ENCODE results near the gene SLC7A9. TPM values are rescaled to one million over a fixed set of nuclear protein-coding genes. Genes with fewer than 3 reads are reported as not detected.

SLC7A9 gene
- not detected in 2 replicates for total RNA-seq

DNA sequence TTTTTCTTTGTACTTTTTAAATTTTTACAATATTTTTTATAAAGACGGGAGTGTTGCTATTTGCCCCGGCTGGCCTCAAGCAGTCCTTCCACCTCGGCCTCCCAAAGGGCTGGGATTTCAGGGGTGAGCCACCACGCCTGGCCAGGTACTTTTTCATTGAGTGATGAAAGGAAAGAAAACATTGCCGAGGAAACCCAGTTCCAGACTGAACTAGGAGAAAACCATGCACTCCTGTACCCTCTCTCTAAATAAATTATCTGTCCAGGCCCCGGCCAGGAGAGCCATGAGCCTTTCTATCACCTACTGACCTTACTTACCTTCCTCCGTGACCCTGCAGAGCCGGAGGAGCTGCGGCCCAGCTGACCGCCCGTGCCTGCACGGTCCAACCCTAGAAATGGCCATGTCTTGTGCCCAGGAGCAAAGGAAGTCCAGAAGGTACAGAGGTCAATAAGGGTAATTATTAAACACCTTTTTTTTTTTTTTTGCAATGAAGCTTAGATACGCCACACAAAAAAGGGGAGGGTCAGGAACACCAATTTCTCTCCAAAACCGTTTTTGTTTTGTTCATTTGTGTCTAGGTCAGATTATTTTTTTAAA is at the start of gene SLC7A9:
TSS of gene SLC7A9 (minus strand) at position 399 of the 597 bp plus-strand sequence. CDS start 1,233 bp downstream, outside the sequence.
- no peak for DNase-seq (ENCODE audit: low read depth, low spot score)

DNA sequence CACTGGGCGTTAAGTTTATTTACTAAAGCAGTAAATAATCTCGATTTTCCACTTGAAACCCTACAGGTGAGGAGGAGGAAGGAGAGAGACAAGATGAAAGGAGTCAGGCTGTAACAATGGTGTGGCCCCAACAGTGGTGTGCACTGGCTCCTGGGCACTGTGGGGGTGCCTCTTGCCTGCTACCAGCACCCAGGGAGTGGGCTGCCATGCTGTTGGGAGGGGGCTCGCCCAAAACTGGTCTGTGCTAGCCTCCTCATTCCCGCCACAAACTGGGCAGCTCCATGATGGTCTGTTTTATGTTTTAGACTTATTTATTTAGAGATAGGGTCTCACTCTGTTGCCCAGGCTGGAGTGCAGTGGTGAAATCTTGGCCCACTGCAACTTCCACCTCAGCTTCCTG is 49.8 kb upstream of the SLC7A9 start:
- DNase-seq (ENCODE audit: low read depth, low spot score): no peak

DNA sequence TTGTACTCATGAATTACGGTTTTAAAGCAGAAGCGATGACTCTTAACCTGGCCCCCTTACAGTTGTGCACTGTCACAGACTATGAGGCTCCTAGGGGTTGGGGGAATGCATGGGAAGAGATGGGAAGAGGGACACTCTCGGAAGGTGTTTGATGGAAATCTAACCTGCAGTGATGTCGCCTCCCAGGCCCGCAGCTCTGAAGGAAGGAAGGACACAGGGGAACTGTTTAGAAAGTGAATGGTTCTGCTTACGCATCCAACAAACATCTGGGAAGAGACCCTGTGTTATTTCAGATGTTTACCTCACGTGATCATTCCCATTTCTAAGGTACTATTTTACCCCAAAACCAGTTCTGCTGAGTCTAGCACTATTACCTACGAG is 48.0 kb upstream of the SLC7A9 start:
- DNase-seq (ENCODE audit: low read depth, low spot score): no peak

DNA sequence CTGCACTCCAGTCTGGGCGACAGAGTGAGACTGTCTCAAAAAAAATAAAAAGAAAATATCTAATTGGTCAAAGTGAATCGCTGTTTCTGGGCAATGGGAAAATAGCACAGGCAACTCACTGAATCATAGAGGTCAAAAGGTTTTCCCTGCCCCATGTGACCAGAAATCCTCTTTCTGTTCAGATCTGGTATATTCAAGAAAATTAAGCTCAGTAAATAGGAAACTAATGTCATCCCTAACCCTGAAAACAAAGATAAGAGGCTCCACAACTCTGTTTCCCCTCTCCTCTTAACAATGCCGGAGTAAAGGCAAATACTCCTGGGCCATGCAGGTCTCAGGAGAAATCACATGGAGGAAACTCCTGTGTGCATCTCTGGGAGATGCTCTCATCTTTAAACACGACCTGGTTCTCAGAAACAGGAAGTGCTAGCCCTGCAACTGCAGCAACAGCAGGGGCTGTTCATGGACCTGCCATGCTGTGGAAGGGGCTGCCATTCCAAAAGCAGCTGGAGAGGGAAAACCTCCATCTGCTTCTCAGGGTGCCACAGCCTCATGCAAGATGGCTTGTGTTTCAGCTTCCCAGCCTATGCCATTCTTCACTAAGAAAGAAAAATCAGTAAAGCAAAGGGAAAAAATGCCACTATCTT is 47.5 kb upstream of the SLC7A9 start:
- DNase-seq (ENCODE audit: low read depth, low spot score): peak; percentile 20

DNA sequence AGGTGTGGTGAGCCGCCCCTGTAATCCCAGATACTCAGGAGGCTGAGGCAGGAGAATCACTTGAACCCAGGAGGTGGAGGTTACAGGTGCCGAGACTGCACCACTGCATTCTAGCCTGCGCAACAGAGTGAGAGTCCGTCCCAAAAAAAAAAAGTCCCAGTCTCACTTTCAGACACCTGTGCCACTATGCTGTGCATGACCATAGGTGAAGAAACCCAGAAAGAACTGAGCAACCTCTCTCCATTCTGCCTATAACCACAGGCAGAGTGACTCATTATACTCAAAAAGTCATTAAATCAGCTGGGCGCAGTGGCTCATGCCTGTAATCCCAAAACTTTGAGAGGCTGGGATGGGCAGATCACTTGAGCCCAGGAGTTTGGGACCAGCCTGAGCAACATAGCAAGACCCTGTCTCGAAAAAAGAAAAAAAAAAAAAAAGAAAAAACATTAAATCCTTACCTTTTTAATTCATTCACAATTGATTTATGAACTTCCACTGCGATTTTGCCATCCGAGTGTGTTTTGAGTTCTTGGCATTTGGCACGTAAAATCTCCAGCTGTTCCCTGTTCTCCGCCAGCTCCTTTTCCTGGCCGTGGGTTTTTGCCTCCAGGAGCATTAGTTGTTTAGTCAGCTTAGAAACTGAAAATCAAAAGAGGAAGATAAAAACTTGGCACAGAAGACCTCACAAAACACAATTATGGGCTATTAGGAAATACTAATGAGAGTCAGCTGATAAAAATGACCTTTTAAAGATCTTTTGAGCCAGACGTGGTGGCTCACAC is 45.5 kb upstream of the SLC7A9 start:
- DNase-seq (ENCODE audit: low read depth, low spot score): no peak

DNA sequence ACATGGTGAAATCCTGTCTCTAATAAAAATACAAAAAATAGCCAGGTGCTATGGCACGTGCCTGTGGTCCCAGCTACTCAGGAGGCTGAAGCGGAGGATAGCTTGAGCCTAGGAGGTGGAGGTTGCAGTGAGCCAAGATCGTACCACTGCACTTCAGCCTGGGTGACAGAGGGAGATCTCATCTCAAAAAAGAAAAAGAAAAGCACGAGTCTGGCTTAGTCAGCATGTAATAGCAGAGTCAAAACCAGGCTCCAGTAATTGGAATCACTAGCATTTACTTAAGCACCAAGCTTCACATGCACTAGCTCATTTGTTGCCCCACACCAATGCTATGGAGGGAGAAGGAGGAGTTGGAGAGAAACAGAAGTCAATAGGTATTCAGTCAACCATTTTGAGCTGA is 41.9 kb upstream of the SLC7A9 start:
- no peak for DNase-seq (ENCODE audit: low read depth, low spot score)

DNA sequence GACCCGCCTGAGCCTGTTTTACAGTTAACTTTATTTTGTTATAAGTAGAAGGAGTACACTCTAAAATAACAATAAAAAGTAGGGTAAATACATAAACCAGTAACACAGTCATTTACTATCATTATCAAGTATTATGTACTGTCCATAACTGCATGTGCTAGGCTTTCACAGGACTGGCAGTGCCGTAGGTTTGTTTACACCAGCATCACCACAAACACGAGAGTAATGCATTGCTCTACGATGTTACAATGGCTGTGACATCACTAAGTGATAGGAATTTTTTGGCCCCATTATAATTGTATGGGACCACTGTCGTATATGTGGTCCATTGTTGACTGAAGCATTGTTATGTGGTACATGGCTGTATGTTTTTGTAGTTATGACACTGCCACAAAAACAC is 41.3 kb upstream of the SLC7A9 start:
- no peak for DNase-seq (ENCODE audit: low read depth, low spot score)

DNA sequence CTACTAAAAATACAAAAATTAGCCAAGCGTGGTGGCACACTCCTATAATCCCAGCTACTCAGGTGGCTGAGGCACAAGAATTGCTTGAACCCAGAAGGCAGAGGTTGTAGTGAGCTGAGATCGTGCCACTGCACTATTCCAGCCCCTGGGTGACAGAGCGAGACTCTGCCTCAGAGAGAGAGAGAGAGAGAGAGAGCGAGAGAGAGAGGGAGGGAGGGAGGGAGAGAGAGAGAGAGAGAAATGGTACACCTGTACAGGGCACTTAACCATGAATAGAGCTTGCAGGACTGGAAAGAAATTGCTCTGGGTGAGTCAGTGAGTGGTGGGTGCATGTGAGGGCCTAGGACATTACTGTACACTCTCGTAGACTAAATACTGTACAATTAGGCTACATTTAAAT is 40.5 kb upstream of the SLC7A9 start:
- DNase-seq (ENCODE audit: low read depth, low spot score): no peak

DNA sequence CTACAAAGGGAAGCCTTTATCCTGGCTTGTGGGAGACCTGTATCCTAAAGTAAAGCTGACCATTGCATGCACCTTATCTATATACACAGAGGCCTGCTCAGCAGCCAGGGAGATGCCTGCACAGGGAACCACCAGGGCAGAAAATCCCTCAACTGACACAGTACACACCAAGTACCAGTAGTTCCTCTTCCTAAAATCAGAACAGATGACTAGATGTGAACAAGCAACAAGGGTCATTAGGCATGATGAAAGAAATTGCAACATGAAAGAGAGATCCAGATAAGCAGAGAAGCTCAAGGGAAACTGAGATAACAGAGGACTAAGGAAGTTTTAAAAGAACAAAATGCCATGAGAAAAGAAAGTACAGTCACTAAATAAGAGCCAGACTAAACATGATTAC is 39.7 kb upstream of the SLC7A9 start:
- DNase-seq (ENCODE audit: low read depth, low spot score): no peak

DNA sequence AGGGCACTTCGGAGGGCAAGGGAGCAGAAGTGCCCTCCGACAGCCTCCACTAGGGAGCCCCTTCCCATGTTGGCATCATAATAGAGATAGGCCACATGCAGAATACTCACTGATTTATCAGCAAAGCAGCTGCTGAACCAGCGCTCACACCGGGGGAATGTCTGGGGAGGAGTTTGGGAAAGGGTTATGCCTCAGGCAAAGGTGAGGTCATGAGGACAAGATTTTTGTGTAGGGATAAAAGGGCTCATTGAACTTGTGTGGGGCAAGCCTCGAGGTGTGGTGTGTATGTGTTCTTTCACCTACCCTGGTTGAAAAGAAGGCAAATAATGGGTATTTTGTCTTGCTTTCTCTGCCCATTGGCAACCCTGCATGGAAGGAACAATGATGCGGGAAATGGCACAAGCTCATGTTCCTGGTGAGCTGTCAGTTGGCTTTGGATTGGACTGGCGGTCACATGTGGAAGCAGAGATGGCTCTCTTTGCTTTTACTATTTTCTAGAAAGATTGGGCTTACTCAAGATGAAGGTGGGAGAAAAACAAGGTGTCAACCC is 39.1 kb upstream of the SLC7A9 start:
- no peak for DNase-seq (ENCODE audit: low read depth, low spot score)

DNA sequence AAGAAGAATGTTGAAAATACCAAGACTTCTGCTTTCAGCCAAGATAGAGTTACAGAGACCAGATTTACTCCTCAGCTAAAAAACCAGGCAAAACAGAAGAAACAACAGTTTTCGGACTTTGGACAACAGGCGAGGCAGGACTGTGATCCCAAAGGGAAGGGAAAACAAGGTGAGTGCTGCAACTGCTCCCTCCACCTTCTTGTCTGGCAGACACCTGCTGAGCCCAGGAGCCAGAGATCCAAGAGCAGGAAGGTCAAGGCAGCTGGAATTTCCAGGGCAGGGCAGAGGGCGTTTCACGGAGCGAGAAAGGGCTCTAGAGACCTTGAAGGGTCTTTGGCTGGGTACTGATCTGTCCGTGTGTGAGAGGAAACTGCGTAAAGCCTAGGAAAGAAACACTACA is 32.9 kb upstream of the SLC7A9 start:
- DNase-seq (ENCODE audit: low read depth, low spot score): no peak

DNA sequence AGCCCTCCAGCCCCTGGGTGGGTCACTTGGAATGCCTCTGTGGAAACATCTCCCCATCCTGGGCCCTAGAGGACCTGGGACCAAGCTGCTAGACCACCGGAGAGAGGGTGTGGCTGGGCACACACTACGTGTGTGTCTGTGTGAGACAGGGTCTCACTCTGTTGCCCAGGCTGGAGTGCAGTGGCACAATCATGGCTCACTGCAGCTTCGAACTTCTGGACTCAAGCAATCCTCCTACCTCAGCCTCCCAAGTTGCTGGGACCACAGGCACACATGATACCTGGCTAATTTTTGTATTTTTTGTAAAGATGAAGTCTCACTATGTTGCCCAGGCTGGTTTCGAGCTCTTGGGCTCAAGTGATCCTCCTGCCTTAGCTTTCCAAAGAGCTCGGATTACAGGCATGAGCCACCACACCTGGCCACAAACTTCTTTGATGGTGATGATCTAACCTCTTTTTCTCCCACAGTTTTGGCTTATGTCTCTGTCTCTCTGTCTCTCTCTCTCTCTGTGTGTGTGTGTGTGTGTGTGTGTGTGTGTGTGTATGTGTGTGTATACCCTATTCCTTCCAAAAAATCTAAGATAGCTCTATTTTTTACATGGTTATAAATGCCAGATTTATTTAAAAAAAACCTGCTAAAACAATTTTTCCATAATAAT is 32.1 kb upstream of the SLC7A9 start:
- DNase-seq (ENCODE audit: low read depth, low spot score): no peak

DNA sequence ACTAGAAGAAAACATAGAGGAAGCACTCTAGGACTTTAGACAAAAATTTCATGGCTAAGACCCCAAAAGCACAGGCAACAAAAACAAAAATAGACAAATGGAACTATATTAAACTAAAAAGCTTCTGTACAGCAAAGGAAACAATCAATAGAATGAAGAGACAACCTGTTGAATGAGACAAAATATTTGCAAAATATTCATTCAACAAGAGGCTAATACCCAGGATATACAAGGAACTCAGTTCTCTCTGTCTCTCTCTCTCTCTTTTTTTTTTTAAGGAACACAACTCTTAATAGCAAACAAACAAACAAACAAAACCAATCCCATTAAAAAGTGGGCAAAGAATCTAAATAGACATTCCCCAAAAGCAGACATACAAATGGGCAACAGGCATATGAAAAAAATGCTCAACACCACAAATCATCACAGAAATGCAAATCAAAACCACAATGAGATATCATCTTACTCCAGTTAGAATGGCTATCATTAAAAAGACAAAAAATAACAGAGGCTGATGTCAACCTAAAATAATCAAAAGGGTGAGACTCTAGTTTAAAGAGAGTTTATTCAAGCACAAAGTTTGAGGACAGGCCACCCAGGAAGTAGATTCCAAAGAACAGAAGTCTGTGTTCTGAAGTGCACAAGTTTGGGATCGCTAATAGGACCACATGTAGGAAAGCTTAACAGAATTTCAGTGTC is 27.1 kb upstream of the SLC7A9 start:
- DNase-seq (ENCODE audit: low read depth, low spot score): no peak

DNA sequence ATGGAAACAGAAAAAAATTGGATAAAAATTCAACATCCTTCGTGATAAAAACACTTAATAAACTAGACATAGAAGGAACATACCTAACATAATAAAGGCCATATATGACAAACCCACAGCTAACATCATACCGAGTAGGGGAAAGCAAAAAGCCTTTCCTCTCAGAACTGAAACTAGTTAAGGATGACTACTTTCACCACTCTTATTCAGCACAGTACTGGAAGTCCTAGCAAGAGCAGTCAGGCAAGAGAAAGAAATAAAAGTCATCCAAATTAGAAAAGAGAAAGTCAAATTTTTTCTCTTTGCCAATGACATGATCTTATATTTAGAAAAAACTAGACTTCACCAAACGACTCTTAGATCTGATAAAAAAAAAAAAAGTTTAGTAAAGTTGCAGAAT is 25.8 kb upstream of the SLC7A9 start:
- no peak for DNase-seq (ENCODE audit: low read depth, low spot score)

DNA sequence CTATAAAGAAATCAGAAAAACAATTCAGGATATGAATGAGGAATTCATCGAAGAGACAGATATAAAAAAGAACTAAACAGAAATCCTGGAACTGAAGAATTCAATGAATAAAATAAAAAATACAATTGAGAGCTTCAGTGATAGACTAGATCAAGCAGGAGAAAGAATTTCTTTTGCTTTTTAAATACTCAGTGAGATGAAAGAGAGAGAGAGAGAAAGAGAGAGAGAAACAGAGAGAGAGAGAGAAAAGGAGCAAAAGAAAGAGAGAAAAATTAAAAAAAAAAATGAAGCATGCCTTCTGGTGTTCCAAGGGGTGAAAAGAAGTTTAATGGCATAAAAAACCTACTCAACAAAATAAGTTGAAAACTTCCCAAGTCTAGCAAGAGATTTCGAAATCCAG is 22.0 kb upstream of the SLC7A9 start:
- DNase-seq (ENCODE audit: low read depth, low spot score): no peak

DNA sequence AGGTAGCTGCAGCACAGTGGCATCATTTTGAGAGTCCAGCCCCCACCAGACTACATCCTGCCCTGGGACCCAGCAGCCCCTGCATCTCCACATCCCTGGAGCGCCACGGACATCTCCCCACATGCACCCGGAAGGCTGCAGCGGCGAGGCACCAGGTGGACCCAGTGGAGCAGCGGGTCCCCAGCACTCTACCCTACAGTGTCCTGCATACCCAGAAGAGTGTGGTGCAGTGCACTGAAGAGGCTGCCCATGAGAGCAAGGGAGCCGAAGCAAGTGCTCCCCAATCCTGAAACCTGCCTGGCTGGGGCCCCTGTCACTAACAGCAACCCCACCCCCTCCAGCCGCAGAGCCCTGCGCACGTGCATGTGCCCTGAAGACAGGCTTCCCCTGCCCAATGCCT is 21.3 kb upstream of the SLC7A9 start:
- no peak for DNase-seq (ENCODE audit: low read depth, low spot score)

DNA sequence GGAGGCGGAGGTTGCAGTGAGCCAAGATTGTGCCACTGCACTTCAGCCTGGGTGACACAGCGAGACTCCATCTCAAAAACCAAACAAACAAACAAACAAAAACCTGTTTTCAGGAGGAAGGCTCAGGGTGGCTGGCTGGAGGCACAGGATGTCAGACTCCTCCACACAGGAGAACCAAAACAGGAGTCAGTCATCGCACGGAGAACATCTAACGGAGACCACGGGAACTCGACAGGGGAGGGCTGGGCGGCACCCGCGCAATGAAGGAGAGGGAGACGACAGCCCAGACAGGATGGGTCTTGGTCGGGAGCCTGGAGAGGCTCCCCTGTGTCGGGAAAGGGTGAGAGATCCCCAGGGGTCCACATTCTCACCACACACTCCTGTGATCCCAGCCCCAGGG is 20.8 kb upstream of the SLC7A9 start:
- DNase-seq (ENCODE audit: low read depth, low spot score): no peak

DNA sequence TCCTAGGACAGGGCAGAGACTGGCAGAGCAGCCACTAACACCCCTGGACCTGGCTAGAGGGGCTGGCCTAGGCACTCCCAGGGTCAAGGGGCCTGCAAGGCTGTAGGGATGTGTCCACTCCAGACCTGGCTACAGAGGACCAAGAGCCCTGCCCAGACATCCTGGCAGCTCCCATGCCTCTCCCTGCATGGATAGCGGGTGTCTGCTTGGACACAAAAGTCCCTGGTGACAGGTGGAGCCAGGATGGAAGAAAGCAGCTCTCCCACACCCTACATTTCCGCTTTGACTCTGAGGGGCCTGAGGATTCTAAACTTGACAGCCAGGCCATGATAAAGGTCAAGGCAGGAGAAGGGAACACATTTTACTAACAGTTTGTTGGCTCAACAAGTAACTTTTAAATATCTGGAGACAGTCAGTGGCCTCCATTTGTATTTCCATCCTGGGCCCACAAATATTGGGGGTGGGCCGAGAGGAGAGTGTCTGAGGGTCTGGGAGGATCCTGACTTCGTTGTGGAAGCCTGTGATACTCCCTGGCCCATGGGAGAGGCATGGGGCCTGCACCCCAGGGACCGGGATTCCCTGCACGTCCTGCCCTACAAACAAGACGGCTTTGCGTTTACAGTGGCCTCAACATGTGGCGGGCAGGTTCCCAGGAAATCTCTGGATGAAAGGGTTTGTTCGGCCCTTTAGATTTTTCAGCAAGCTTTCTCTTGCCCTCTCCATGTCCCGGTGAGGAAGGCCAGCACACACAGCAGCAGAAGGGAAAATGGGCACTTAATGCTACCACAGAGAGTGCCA is 19.8 kb upstream of the SLC7A9 start:
- DNase-seq (ENCODE audit: low read depth, low spot score): no peak

DNA sequence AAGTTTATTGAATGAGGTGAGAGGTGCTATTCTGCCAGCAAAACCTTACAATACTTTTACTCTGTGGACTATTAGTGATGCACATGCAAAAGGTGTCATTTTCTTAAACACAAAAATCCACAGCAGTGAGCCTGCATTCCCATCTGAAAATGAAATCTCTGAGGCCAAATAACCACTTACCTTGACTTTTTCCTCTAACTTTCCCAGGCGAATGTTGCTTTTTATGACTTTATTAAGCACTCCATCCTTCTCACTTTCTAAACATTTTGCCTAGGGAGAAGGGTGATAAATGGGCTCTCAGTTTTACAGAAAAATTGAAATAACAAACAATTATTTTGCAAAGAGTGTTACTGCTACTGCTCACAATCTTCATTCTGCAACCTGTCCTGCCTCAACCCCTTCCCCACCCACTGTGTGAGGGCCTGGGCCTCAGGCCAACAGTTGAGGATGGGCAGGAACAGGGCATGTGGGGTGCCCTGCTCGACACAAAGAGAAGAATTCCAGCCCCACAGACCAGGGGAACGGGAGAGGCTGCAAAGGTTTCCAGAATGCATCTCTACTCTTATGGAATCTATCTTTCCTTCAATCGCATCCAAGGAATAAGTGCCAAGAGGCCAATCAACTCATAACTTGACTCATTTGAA is 18.1 kb upstream of the SLC7A9 start:
- DNase-seq (ENCODE audit: low read depth, low spot score): no peak

DNA sequence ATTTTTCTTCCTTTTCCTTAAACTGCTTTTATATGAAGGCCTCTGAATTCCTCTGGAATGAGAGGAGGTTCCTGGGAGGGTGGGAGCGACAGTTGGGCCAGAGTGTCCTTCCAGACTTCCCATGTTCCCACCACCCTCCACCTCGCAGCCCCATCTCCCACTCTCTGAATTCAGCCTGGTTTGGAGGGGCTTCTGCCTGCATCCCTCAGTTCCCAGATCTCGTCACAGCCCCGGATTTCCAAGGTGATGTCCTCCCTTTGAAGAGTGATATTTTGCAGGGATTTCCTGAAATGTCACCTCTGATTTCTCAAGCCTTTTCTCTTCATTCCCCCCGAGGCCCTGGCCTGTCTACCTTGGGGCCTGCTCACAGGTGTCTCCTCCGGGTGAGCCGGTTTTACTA is 16.7 kb upstream of the SLC7A9 start:
- no peak for DNase-seq (ENCODE audit: low read depth, low spot score)
